GM18508 (cell line): Measurements from ENCODE around the gene DISC1.
A peak's percentile ranks its signal among the peaks of the same experiment; 100 is the strongest.

ENCODE experiments used
- ATAC-seq: cut with Tn5 transposase; IDR thresholded peaks from one replicate; pipeline ENCODE4 v1.9.1; 2021; ENCODE audit warnings: moderate number of reproducible peaks; ENCODE audit not compliant: insufficient read depth, unreplicated experiment

Gene DISC1

GRCh38 chr1:231839999-231840398 is 213.4 kb downstream of the DISC1 start:
- ATAC-seq: no peak

- no peak for ATAC-seq
Measured at GRCh38 chr1:231841616-231842344, 215.2 kb downstream of the DISC1 start.

- ATAC-seq: no peak
Measured at GRCh38 chr1:231842441-231842840, 215.9 kb downstream of the DISC1 start.

- ATAC-seq: peak; percentile 60
Measured at GRCh38 chr1:231844986-231845502, 218.5 kb downstream of the DISC1 start.

GRCh38 chr1:231847612-231848397 is 221.2 kb downstream of the DISC1 start:
- ATAC-seq: no peak

- ATAC-seq: no peak
Measured at GRCh38 chr1:231849981-231850380, 223.4 kb downstream of the DISC1 start.

GRCh38 chr1:231850786-231851185 is 224.2 kb downstream of the DISC1 start:
- no peak for ATAC-seq

- no peak for ATAC-seq
Measured at GRCh38 chr1:231853588-231854207, 227.1 kb downstream of the DISC1 start.

GRCh38 chr1:231855361-231855760 is 228.8 kb downstream of the DISC1 start:
- ATAC-seq: no peak

- no peak for ATAC-seq
Measured at GRCh38 chr1:231855926-231856325, 229.3 kb downstream of the DISC1 start.

- ATAC-seq: no peak
Measured at GRCh38 chr1:231856426-231856825, 229.8 kb downstream of the DISC1 start.

- ATAC-seq: no peak
Measured at GRCh38 chr1:231856894-231857293, 230.3 kb downstream of the DISC1 start.

- ATAC-seq: no peak
Measured at GRCh38 chr1:231857609-231858135, 231.1 kb downstream of the DISC1 start.

- no peak for ATAC-seq
Measured at GRCh38 chr1:231860221-231861088, 233.9 kb downstream of the DISC1 start.

GRCh38 chr1:231861541-231862481 is 235.2 kb downstream of the DISC1 start:
- ATAC-seq: no peak

- no peak for ATAC-seq
Measured at GRCh38 chr1:231862611-231863010, 236.0 kb downstream of the DISC1 start.

GRCh38 chr1:231865331-231865730 is 238.7 kb downstream of the DISC1 start:
- no peak for ATAC-seq

- no peak for ATAC-seq
Measured at GRCh38 chr1:231866392-231867331, 240.1 kb downstream of the DISC1 start.
